CD4-positive, alpha-beta memory T cell (primary cell): Measurements from ENCODE around the gene TTF1. TPM values are rescaled to one million over a fixed set of nuclear protein-coding genes. Genes with fewer than 3 reads are reported as not detected.

Experiments
- CTCF ChIA-PET: fragments of 350-600 bp; sonication (Branson Sonifier 250); formaldehyde crosslinking; loops from one replicate; lab custom pipeline; 2021; ENCODE audit warnings: inconsistent platforms; ENCODE audit not compliant: partially characterized antibody; lab: Charles Lee
- POLR2A ChIA-PET: fragments of 350-600 bp; sonication (Branson Sonifier 250); formaldehyde crosslinking; loops from one replicate; lab custom pipeline; 2021; ENCODE audit not compliant: partially characterized antibody; lab: Charles Lee
- DNase-seq, 5 donors: peaks; one replicate each; pipeline versions ENCODE4 v3.0.0 to v3.0.0-alpha.2; 2020 to 2022; ENCODE audit warnings: mixed read lengths in 1 of 5
- H3K27ac ChIP-seq: one replicate; pipeline ENCODE4 v1.7.0; 2013; ENCODE audit warnings: low read depth, low read length
- H3K27me3 ChIP-seq: 2 replicates; pipeline ENCODE4 v1.7.0; 2013; ENCODE audit warnings: mild to moderate bottlenecking, low read length, moderate library complexity; ENCODE audit not compliant: insufficient read depth
- H3K36me3 ChIP-seq: 2 replicates; pipeline ENCODE4 v1.7.0; 2013; ENCODE audit warnings: mild to moderate bottlenecking, low read length, moderate library complexity; ENCODE audit not compliant: insufficient read depth
- H3K4me1 ChIP-seq: 2 replicates; pipeline ENCODE4 v1.7.0; 2013; ENCODE audit warnings: mild to moderate bottlenecking, low read length, moderate library complexity; ENCODE audit not compliant: insufficient read depth
- H3K4me3 ChIP-seq, 2 donors: one replicate each; pipeline ENCODE4 v1.7.0; 2013; ENCODE audit warnings: low read length in 2 of 2, mild to moderate bottlenecking in 1 of 2
- H3K9me3 ChIP-seq, 2 donors: one replicate each; pipeline ENCODE4 v1.7.0; 2013; ENCODE audit warnings: low read length in 2 of 2, control low read depth in 1 of 2; ENCODE audit not compliant: control insufficient read depth in 1 of 2
- H3K27ac Mint-ChIP-seq, 7 donors: one replicate each; pipeline ENCODE4 v1.8.0; 2020 to 2021; ENCODE audit warnings: mixed read lengths in 7 of 7, mild to moderate bottlenecking in 6 of 7, inconsistent platforms in 3 of 7, moderate library complexity in 3 of 7
- H3K27me3 Mint-ChIP-seq, 2 donors: one replicate each; pipeline ENCODE4 v1.8.0; 2020 to 2021; ENCODE audit warnings: mixed read lengths in 2 of 2
- H3K36me3 Mint-ChIP-seq, 2 donors: one replicate each; pipeline ENCODE4 v1.8.0; 2020 to 2021; ENCODE audit warnings: mixed read lengths in 2 of 2, inconsistent platforms in 1 of 2, mild to moderate bottlenecking in 1 of 2
- H3K4me1 Mint-ChIP-seq, 4 donors: one replicate each; pipeline ENCODE4 v1.8.0; 2020 to 2021; ENCODE audit warnings: mixed read lengths in 4 of 4, mild to moderate bottlenecking in 1 of 4
- H3K4me3 Mint-ChIP-seq, 8 donors: one replicate each; pipeline ENCODE4 v1.8.0; 2020 to 2021; ENCODE audit warnings: mixed read lengths in 8 of 8, mild to moderate bottlenecking in 7 of 8, moderate library complexity in 6 of 8, inconsistent platforms in 3 of 8
- H3K9me3 Mint-ChIP-seq, 8 donors: one replicate each; pipeline ENCODE4 v1.8.0; 2020 to 2021; ENCODE audit warnings: mixed read lengths in 8 of 8, mild to moderate bottlenecking in 5 of 8, inconsistent platforms in 3 of 8, moderate library complexity in 1 of 8
- intact Hi-C: fragments of 100-400 bp; cut with micrococcal nuclease; formaldehyde crosslinking; loops from one replicate; pipeline ENCODE4 v1.15.1; 2023
- polyA plus RNA-seq, 2 donors: library from polyadenylated mRNA; unstranded; fragments of 300-500 nt; fragmentation: Illumina TruSeq; gene quantifications; one replicate each; pipeline ENCODE4 v1.2.3, GENCODE V29; 2021
- total RNA-seq, 2 experiments: library from RNA; stranded (reverse); gene quantifications; one replicate each; pipeline ENCODE4 v1.2.3, GENCODE V29; 2021

The TTF1 gene, protein sequence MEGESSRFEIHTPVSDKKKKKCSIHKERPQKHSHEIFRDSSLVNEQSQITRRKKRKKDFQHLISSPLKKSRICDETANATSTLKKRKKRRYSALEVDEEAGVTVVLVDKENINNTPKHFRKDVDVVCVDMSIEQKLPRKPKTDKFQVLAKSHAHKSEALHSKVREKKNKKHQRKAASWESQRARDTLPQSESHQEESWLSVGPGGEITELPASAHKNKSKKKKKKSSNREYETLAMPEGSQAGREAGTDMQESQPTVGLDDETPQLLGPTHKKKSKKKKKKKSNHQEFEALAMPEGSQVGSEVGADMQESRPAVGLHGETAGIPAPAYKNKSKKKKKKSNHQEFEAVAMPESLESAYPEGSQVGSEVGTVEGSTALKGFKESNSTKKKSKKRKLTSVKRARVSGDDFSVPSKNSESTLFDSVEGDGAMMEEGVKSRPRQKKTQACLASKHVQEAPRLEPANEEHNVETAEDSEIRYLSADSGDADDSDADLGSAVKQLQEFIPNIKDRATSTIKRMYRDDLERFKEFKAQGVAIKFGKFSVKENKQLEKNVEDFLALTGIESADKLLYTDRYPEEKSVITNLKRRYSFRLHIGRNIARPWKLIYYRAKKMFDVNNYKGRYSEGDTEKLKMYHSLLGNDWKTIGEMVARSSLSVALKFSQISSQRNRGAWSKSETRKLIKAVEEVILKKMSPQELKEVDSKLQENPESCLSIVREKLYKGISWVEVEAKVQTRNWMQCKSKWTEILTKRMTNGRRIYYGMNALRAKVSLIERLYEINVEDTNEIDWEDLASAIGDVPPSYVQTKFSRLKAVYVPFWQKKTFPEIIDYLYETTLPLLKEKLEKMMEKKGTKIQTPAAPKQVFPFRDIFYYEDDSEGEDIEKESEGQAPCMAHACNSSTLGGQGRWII
- total RNA-seq (10 to 100 TPM; 22.2 TPM), polyA plus RNA-seq (1 to 10 TPM; 5.8 to 9.3 TPM)

- Histone ChIP-seq H3K4me3 (peak within 1 kb of the TSS; percentile 57 to 77), H3K4me1 (peaks cover 58% of the 10 kb centered on the region), H3K27ac (peak within 1 kb of the TSS; percentile 59), H3K27me3 (peaks cover 4% of the 10 kb centered on the region), H3K36me3 (peaks cover 15% of the 10 kb centered on the region), H3K9me3 (no peaks in the 10 kb centered on the region)
- Mint-ChIP-seq H3K4me3 (peak within 1 kb of the TSS; percentile 92 to 96 (median 94)), H3K27ac (peak within 1 kb of the TSS; percentile 87 to 98 (median 95)), H3K36me3 (peaks cover 14 to 26% of the 10 kb centered on the region in 2 donors), H3K27me3 (peaks cover 3 to 11% of the 10 kb centered on the region in 2 donors), H3K9me3 (no peaks in the 10 kb centered on the region), H3K4me1 (peaks cover 35 to 73% (median 47%) of the 10 kb centered on the region in 4 donors)
- CTCF ChIA-PET = interaction anchor here (0.7 kb wide), 2 partner anchors 573 to 929 kb away, joined by 3 read pairs; no protein-coding TSS in a partner anchor
- POLR2A ChIA-PET = no interaction called here
- intact Hi-C loops = loop anchor here (1.0 kb wide), 1 partner anchor 51 kb away; no protein-coding TSS in a partner anchor
- DNase-seq = peak; percentile 91 to 96 (median 94)
These were observed at the start of gene TTF1 for GRCh38 chr9:132406554-132407122. TSS of gene TTF1 (minus strand) at chr9:132406840. CDS start at chr9:132402821, 4,019 bp downstream.

GRCh38 chr9:132456241-132456640 is 49.6 kb upstream of the TTF1 start:
- ChIA-PET CTCF (no interaction called here), POLR2A (no interaction called here)
- Mint-ChIP-seq H3K36me3 (no peaks in the 10 kb centered on the region), H3K4me3 (no peak overlapping the region), H3K27ac (no peak overlapping the region), H3K27me3 (peaks cover 2 to 8% of the 10 kb centered on the region in 2 donors), H3K4me1 (peaks cover 0 to 4% (median 3%) of the 10 kb centered on the region in 4 donors), H3K9me3 (no peaks in the 10 kb centered on the region)
- intact Hi-C loops = no loop called here
- Histone ChIP-seq H3K4me3 (no peak overlapping the region), H3K27ac (no peak overlapping the region), H3K9me3 (no peaks in the 10 kb centered on the region), H3K4me1 (no peaks in the 10 kb centered on the region), H3K36me3 (no peaks in the 10 kb centered on the region), H3K27me3 (no peaks in the 10 kb centered on the region)
- no peak for DNase-seq

- Histone ChIP-seq H3K27me3 (no peaks in the 10 kb centered on the region), H3K4me1 (no peaks in the 10 kb centered on the region), H3K9me3 (no peaks in the 10 kb centered on the region), H3K27ac (no peak overlapping the region), H3K4me3 (no peak overlapping the region), H3K36me3 (no peaks in the 10 kb centered on the region)
- H3K36me3 Mint-ChIP-seq = no peaks in the 10 kb centered on the region
- peak in 3 of 5 donors; percentile 21 to 30 (median 26) for DNase-seq
- intact Hi-C loops = no loop called here
- H3K9me3 Mint-ChIP-seq = peaks cover 0 to 3% (median 0%) of the 10 kb centered on the region in 8 donors
- H3K27ac Mint-ChIP-seq = no peak overlapping the region
- ChIA-PET POLR2A (no interaction called here), CTCF (no interaction called here)
- peaks cover 4 to 7% (median 5%) of the 10 kb centered on the region in 4 donors for H3K4me1 Mint-ChIP-seq
- H3K4me3 Mint-ChIP-seq = no peak overlapping the region
- H3K27me3 Mint-ChIP-seq = peaks cover 8 to 18% of the 10 kb centered on the region in 2 donors
These were observed 44.6 kb upstream of the TTF1 start for GRCh38 chr9:132451276-132451675.

- H3K36me3 ChIP-seq = no peaks in the 10 kb centered on the region
- no peaks in the 10 kb centered on the region for H3K27me3 ChIP-seq
- Mint-ChIP-seq H3K36me3 (no peaks in the 10 kb centered on the region), H3K9me3 (peaks cover 0 to 3% (median 0%) of the 10 kb centered on the region in 8 donors), H3K27ac (peak overlapping the region in 1 of 7 donors; percentile 10), H3K4me3 (no peak overlapping the region), H3K27me3 (peaks cover 21 to 29% of the 10 kb centered on the region in 2 donors), H3K4me1 (peaks cover 4 to 7% (median 5%) of the 10 kb centered on the region in 4 donors)
- H3K27ac ChIP-seq = no peak overlapping the region
- CTCF ChIA-PET = no interaction called here
- H3K4me3 ChIP-seq = no peak overlapping the region
- H3K4me1 ChIP-seq = no peaks in the 10 kb centered on the region
- no peaks in the 10 kb centered on the region for H3K9me3 ChIP-seq
- no peak for DNase-seq
- intact Hi-C loops = no loop called here
- POLR2A ChIA-PET = no interaction called here
These were observed 41.3 kb upstream of the TTF1 start for GRCh38 chr9:132447902-132448301.

- H3K27me3 Mint-ChIP-seq = peaks cover 24 to 32% of the 10 kb centered on the region in 2 donors
- POLR2A ChIA-PET = no interaction called here
These were observed 40.7 kb upstream of the TTF1 start for GRCh38 chr9:132447346-132447745.

GRCh38 chr9:132446887-132447286 is 40.2 kb upstream of the TTF1 start:
- peaks cover 27 to 30% of the 10 kb centered on the region in 2 donors for H3K27me3 Mint-ChIP-seq
- H3K9me3 ChIP-seq = no peaks in the 10 kb centered on the region
- H3K4me3 Mint-ChIP-seq = no peak overlapping the region
- ChIA-PET POLR2A (no interaction called here), CTCF (no interaction called here)
- no peak overlapping the region for H3K4me3 ChIP-seq
- H3K27ac Mint-ChIP-seq = no peak overlapping the region
- H3K27ac ChIP-seq = no peak overlapping the region
- DNase-seq = no peak
- H3K4me1 Mint-ChIP-seq = peaks cover 4 to 7% (median 5%) of the 10 kb centered on the region in 4 donors
- intact Hi-C loops = no loop called here
- H3K36me3 Mint-ChIP-seq = no peaks in the 10 kb centered on the region
- no peaks in the 10 kb centered on the region for H3K36me3 ChIP-seq
- peaks cover 0 to 3% (median 0%) of the 10 kb centered on the region in 8 donors for H3K9me3 Mint-ChIP-seq
- no peaks in the 10 kb centered on the region for H3K4me1 ChIP-seq
- H3K27me3 ChIP-seq = no peaks in the 10 kb centered on the region

More at GRCh38 chr9:132447346-132447745, 40.7 kb upstream of the TTF1 start:
- no peak overlapping the region for H3K4me3 ChIP-seq
- Mint-ChIP-seq H3K27ac (no peak overlapping the region), H3K9me3 (peaks cover 0 to 3% (median 0%) of the 10 kb centered on the region in 8 donors), H3K4me1 (peaks cover 4 to 7% (median 5%) of the 10 kb centered on the region in 4 donors), H3K4me3 (no peak overlapping the region), H3K36me3 (no peaks in the 10 kb centered on the region)
- no peaks in the 10 kb centered on the region for H3K9me3 ChIP-seq
- no peak overlapping the region for H3K27ac ChIP-seq
- no peaks in the 10 kb centered on the region for H3K4me1 ChIP-seq
- CTCF ChIA-PET = no interaction called here
- no peaks in the 10 kb centered on the region for H3K36me3 ChIP-seq
- intact Hi-C loops = no loop called here
- H3K27me3 ChIP-seq = no peaks in the 10 kb centered on the region
- no peak for DNase-seq
